Measurements from ENCODE around the gene KRT6A.

DNA sequence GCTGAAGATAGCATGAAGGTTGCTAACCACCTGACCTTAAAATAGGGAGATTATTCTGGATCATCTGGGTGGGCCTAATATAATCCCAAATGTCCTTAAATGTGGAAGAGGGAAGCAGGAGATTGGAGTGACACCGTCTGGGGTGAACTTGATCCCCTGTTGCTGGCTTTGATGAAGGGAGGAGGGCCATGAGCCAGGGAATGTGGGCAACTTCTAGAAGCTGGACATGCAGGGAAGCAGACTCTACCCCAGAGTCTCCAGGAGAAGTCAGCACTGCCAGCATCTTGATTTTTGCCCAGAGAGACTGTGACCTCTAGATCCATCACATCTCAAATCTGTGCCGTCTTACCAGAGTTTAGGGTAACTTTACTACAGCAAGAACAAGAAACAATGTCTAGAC is 36.4 kb upstream of the KRT6A start:
- TF ChIP-seq, protein P1, sequence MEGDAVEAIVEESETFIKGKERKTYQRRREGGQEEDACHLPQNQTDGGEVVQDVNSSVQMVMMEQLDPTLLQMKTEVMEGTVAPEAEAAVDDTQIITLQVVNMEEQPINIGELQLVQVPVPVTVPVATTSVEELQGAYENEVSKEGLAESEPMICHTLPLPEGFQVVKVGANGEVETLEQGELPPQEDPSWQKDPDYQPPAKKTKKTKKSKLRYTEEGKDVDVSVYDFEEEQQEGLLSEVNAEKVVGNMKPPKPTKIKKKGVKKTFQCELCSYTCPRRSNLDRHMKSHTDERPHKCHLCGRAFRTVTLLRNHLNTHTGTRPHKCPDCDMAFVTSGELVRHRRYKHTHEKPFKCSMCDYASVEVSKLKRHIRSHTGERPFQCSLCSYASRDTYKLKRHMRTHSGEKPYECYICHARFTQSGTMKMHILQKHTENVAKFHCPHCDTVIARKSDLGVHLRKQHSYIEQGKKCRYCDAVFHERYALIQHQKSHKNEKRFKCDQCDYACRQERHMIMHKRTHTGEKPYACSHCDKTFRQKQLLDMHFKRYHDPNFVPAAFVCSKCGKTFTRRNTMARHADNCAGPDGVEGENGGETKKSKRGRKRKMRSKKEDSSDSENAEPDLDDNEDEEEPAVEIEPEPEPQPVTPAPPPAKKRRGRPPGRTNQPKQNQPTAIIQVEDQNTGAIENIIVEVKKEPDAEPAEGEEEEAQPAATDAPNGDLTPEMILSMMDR (IDR thresholded peaks at IDR 0.05), result no peak
- no peak for TF ChIP-seq EP300 (IDR thresholded peaks at IDR 0.05)
